Thoracic aorta (tissue), 2 donors: ENCODE data around the gene ZMYND11. TPM values are rescaled to one million over a fixed set of nuclear protein-coding genes. Genes with fewer than 3 reads are reported as not detected.
A peak's percentile ranks its signal among the peaks of the same experiment; 100 is the strongest.
"Not testable (repeated sequence)": the region's sequence is repeated elsewhere in the genome, so short reads cannot be mapped to it uniquely, and the experiment has no call there.

Source experiments
- ATAC-seq: fragments of 150-250 bp; one replicate; pipeline ENCODE4 v1.8.0; 2017; ENCODE audit warnings: low read depth; ENCODE audit not compliant: insufficient number of reproducible peaks, low FRiP score
- DNase-seq: peaks from one replicate; pipeline ENCODE4 v3.0.0-alpha.2; 2020; ENCODE audit warnings: low spot score
- H3K27ac ChIP-seq, 2 donors: fragments of 200-600 bp; sonication (generic); 1 replicate in 1 of 2; 2 replicates in 1 of 2; pipeline ENCODE4 v1.5.1; 2016; ENCODE audit warnings: mild to moderate bottlenecking in 2 of 2, moderate library complexity in 2 of 2
- H3K27me3 ChIP-seq: fragments of 200-600 bp; sonication (generic); replicated peaks from 2 replicates; pipeline ENCODE4 v1.6.0; 2016; ENCODE audit warnings: mild to moderate bottlenecking; ENCODE audit not compliant: insufficient read depth
- H3K36me3 ChIP-seq: fragments of 200-600 bp; sonication (generic); one replicate; pipeline ENCODE4 v1.5.1; 2016
- H3K4me1 ChIP-seq, 2 donors: fragments of 200-600 bp; sonication (generic); 1 replicate in 1 of 2; 2 replicates in 1 of 2; pipeline versions ENCODE4 v1.5.1 to v1.6.0; 2016; ENCODE audit warnings: low read depth in 2 of 2, mild to moderate bottlenecking in 1 of 2; ENCODE audit not compliant: control insufficient read depth in 1 of 2
- H3K4me3 ChIP-seq: fragments of 200-600 bp; sonication (generic); 2 replicates; pipeline ENCODE4 v1.5.1; 2016; ENCODE audit warnings: mild to moderate bottlenecking
- H3K9me3 ChIP-seq: fragments of 200-600 bp; sonication (generic); 2 replicates; pipeline ENCODE4 v1.5.1; 2016
- CTCF ChIP-seq: fragments of 200-600 bp; sonication (generic); IDR thresholded peaks from one replicate; pipeline ENCODE4 v1.5.1; 2019; ENCODE audit warnings: antibody characterized with exemption
- total RNA-seq, 2 donors: library from RNA; depleted of rRNA; stranded (reverse); fragments of >200 nt; gene quantifications; one replicate each; pipeline versions ENCODE4 v1.1.0 to v1.2.3, GENCODE V29; 2016

ZMYND11 gene
- total RNA-seq, 2 donors from 2014 or later, result 56.9 to 103 TPM

- H3K36me3 ChIP-seq, H3K9me3 ChIP-seq, ATAC-seq, H3K4me1 ChIP-seq, H3K27ac ChIP-seq, H3K4me3 ChIP-seq, DNase-seq, H3K27me3 ChIP-seq: not testable (repeated sequence)
Observed at GRCh38 chr10:265816-266588, 130.7 kb downstream of the ZMYND11 start.

GRCh38 chr10:266974-267425 is 131.7 kb downstream of the ZMYND11 start:
- no peak overlapping the region for H3K4me3 ChIP-seq
- H3K9me3 ChIP-seq, result no peaks in the 10 kb centered on the region
- TF ChIP-seq CTCF, result no peak
- H3K27me3 ChIP-seq, result no peaks in the 10 kb centered on the region
- H3K36me3 ChIP-seq, result no peaks in the 10 kb centered on the region
- no peaks in the 10 kb centered on the region for H3K4me1 ChIP-seq
- DNase-seq (no peak), ATAC-seq (peak; percentile 92)
- no peak overlapping the region for H3K27ac ChIP-seq

GRCh38 chr10:267705-268104 is 132.4 kb downstream of the ZMYND11 start:
- Histone ChIP-seq H3K36me3 (no peaks in the 10 kb centered on the region), H3K4me3 (no peak overlapping the region)

GRCh38 chr10:269440-270074 is 134.3 kb downstream of the ZMYND11 start:
- Histone ChIP-seq H3K36me3 (peaks cover 3% of the 10 kb centered on the region), H3K27me3 (no peaks in the 10 kb centered on the region), H3K27ac (no peak overlapping the region), H3K4me1 (no peaks in the 10 kb centered on the region), H3K9me3 (no peaks in the 10 kb centered on the region), H3K4me3 (no peak overlapping the region)
- ATAC-seq (no peak), DNase-seq (no peak)
- TF ChIP-seq CTCF, result no peak

More at GRCh38 chr10:267705-268104, 132.4 kb downstream of the ZMYND11 start:
- DNase-seq (no peak), ATAC-seq (no peak)
- Histone ChIP-seq H3K27ac (no peak overlapping the region), H3K4me1 (no peaks in the 10 kb centered on the region), H3K9me3 (no peaks in the 10 kb centered on the region), H3K27me3 (no peaks in the 10 kb centered on the region)
- no peak for TF ChIP-seq CTCF

DNA sequence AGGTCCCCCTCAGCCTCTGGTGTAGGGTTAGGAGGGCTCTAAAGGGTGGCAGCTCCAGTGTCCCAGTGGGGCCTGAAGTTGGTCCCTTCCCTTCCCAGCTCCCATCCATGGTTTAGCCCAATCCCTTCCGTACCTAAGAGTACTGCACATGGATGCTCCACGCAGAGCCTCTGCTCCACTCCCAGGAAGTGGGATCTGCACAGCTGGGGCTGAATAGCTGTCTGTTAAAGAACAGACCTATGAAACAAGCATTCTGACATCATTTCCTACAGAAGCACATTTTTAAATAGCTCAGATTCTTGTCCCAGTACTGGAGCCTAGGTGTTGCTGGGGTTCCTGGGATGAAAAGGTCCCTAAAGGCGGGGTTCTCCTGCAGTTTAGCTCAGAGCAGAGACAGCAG is 135.9 kb downstream of the ZMYND11 start:
- DNase-seq, result no peak
- Histone ChIP-seq H3K27me3 (no peaks in the 10 kb centered on the region), H3K4me1 (no peaks in the 10 kb centered on the region), H3K36me3 (peaks cover 15% of the 10 kb centered on the region), H3K4me3 (no peak overlapping the region), H3K27ac (no peak overlapping the region), H3K9me3 (no peaks in the 10 kb centered on the region)
- ATAC-seq, result no peak
- TF ChIP-seq CTCF, result no peak
